GM18951 (cell line): Measurements from ENCODE around the gene EPHA6.

ENCODE experiments used
- POLR2A ChIP-seq: IDR thresholded peaks from 4 replicates; pipeline ENCODE4 v1.6.1; 2011; ENCODE audit warnings: mild to moderate bottlenecking; ENCODE audit not compliant: insufficient read length, insufficient read depth; ENCODE audit errors: extremely low read depth
- in situ Hi-C: fragments of 300-500 bp; cut with MboI; formaldehyde crosslinking; loops from one replicate; pipeline ENCODE4 v1.12.0; 2022; ENCODE audit warnings: low sequenced_read_pairs, mixed read lengths, inconsistent platforms; ENCODE audit not compliant: unreplicated experiment

EPHA6 gene

GRCh38 chr3:97347780-97348179 is 533.4 kb downstream of the EPHA6 start:
- in situ Hi-C loops: no loop called here
- no peak for TF ChIP-seq POLR2A

DNA sequence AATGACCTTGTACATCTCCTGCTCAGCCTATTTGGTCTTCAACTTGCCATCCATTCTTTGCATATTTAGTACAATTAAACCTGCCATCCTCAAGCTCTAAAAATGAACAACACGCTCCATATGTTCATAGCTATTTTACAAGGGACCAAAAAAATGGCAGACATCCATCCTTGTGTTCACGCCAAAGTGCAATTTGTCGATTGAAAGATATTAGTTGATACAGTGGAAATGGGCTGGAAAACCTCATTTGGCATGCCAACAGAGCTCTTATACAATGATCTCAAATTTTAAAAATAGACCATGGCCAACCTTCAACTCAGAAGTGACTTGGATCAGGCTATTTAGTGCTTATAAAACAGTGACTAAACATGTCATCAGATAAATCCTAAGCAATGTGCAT is 536.6 kb downstream of the EPHA6 start:
- no peak for TF ChIP-seq POLR2A
- in situ Hi-C loops: no loop called here

GRCh38 chr3:97353176-97353575 is 538.8 kb downstream of the EPHA6 start:
- in situ Hi-C loops: no loop called here
- TF ChIP-seq POLR2A: no peak

DNA sequence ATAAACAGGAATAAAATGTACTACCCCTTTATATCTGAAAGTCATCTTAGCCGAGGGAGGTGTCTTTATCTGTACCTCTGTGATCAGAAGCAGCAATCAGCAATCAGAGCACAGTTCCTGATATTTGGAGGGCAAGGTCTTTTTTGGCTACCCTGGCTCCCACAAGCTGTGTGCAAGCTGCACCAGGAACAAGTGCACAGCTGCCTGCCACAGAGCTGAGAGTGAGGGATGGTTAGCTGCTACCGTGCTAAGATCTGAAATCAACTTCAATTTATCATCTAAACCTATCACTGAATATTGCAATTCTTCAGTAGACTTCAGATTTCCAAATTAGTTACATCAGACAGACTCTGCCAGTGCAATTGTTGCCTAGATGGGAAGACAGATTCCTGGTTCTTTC is 545.6 kb downstream of the EPHA6 start:
- in situ Hi-C loops: no loop called here
- no peak for TF ChIP-seq POLR2A

- in situ Hi-C loops: no loop called here
- no peak for TF ChIP-seq POLR2A
These were observed 546.4 kb downstream of the EPHA6 start for GRCh38 chr3:97360804-97361203.

GRCh38 chr3:97384583-97384982 is 570.2 kb downstream of the EPHA6 start:
- TF ChIP-seq POLR2A: no peak
- in situ Hi-C loops: no loop called here

- in situ Hi-C loops: no loop called here
These were observed 574.4 kb downstream of the EPHA6 start for GRCh38 chr3:97388774-97389173.

GRCh38 chr3:97389936-97390335 is 575.5 kb downstream of the EPHA6 start:
- TF ChIP-seq POLR2A: no peak
- in situ Hi-C loops: no loop called here

More at GRCh38 chr3:97388774-97389173, 574.4 kb downstream of the EPHA6 start:
- no peak for TF ChIP-seq POLR2A

DNA sequence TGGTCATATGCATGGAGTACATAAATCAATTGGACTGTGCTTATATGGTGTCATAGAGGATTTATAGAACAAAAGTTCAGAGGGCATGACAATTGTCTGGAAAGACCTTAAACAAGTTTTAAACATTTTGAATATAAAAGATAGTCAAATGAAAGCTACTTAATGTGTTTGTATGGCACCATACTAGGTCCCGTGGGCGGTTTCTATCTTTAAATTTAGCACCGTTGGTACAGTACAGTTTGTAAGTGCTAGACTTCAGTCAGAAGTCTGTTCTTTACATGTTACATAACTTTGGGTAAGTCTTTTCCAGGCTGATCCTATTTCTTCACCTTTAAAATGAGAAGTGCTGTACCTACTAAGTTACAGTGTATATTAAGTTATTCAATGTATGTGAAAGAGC is 576.8 kb downstream of the EPHA6 start:
- in situ Hi-C loops: no loop called here
- no peak for TF ChIP-seq POLR2A

GRCh38 chr3:97409612-97410011 is 595.2 kb downstream of the EPHA6 start:
- TF ChIP-seq POLR2A: no peak
- in situ Hi-C loops: no loop called here

- in situ Hi-C loops: no loop called here
- no peak for TF ChIP-seq POLR2A
These were observed 607.2 kb downstream of the EPHA6 start for GRCh38 chr3:97421565-97421964.

DNA sequence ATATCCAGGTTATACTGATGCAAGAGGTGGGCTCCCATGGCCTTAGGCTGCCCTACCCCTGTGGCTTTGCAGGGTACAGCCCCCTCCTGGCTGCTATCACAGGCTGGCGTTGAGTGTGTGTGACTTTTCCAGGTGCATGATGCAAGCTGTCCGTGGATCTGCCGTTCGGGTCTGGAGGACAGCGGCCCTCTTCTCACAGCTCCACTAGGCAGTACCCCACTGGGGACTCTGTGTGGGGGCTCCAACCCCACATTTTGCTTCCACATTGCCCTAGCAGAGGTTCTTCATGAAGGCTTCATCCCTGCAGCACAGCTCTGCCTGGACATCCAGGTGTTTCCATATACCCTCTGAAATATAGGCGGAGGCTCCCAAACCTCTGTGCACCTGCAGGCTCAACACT is 610.6 kb downstream of the EPHA6 start:
- in situ Hi-C loops: no loop called here
- TF ChIP-seq POLR2A: no peak

DNA sequence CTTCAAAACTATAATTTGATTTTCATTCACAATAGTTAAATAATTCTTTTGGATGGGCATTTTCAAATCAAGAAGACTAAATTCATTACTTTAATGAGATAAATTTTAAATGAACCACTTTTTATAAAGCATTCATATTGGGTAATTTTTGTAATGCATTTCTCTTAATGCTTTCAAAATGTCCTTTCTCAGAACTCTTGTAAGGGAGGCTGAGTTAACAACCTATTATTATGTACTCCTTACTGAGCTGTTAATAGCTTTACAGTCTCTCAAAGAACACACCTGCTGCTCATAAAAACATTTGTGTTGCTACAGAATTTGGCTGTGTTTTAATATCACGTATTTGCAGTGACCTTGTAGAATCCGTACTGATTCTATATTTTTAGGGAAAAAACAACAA is 616.2 kb downstream of the EPHA6 start:
- in situ Hi-C loops: no loop called here

DNA sequence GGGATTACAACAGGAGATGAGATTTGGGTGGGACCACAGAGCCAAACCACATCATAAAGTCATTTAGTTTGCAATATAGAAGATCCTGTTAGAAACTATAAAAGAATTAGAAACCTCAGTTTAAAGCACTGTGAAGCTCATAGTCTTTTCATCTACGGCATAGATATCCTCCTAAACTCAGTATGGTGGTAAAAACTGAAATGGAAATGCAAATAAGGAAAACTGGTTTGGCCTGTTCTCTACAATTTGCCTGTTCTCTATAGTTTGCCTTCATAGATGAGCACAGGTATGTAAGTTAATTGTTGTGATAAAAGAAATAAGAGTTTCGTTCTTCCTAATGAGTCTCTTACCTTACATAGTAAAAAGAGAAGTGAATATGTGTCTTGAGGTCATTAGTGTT is 618.5 kb downstream of the EPHA6 start:
- no peak for TF ChIP-seq POLR2A
- in situ Hi-C loops: no loop called here

More for the DNA sequence above, 616.2 kb downstream of the EPHA6 start:
- no peak for TF ChIP-seq POLR2A

- in situ Hi-C loops: no loop called here
These were observed 623.7 kb downstream of the EPHA6 start for GRCh38 chr3:97438131-97438530.

DNA sequence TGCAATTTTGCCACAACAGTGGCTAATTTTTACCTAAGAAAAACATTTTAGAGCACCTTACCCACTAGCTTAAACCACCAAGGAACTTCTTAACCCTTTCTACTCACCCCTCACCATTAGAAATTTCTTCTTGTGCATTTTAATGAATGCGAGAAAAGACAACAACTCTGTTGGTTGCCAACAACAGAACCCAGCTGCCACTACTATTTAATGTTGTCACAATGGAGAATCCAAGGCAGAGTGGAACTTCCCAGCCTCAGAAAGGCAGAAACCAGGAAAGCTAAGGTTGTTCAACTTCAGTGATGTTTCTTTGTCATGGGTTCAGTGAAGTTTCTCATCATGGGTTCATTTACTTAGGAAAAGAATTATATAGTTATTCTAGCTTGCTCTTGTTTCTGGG is 625.0 kb downstream of the EPHA6 start:
- TF ChIP-seq POLR2A: no peak
- in situ Hi-C loops: no loop called here

More at GRCh38 chr3:97438131-97438530, 623.7 kb downstream of the EPHA6 start:
- no peak for TF ChIP-seq POLR2A

GRCh38 chr3:97464035-97464434 is 649.6 kb downstream of the EPHA6 start:
- no peak for TF ChIP-seq POLR2A
- in situ Hi-C loops: no loop called here
